Testis (tissue), 2 donors: ENCODE measurements around the gene ETFA.

ENCODE experiments used
- POLR2A ChIP-seq: fragments of 450-650 bp; IDR thresholded peaks from one replicate; pipeline ENCODE4 v1.6.1; 2017; ENCODE audit warnings: antibody characterized with exemption, mild to moderate bottlenecking, moderate library complexity
- TF ChIP-seq, protein P1 (sequence below), 3 experiments: fragments of 450-650 bp in 2 of 3; fragments of 200-600 bp in 1 of 3; sonication (generic) in 1 of 3; IDR thresholded peaks; one replicate each; pipeline ENCODE4 v1.5.1; 2016 to 2019; ENCODE audit warnings: antibody characterized with exemption in 3 of 3, mild to moderate bottlenecking in 2 of 3, moderate library complexity in 1 of 3

GRCh38 chr15:76197703-76198455 is 113.4 kb downstream of the ETFA start:
- TF ChIP-seq, protein P1, sequence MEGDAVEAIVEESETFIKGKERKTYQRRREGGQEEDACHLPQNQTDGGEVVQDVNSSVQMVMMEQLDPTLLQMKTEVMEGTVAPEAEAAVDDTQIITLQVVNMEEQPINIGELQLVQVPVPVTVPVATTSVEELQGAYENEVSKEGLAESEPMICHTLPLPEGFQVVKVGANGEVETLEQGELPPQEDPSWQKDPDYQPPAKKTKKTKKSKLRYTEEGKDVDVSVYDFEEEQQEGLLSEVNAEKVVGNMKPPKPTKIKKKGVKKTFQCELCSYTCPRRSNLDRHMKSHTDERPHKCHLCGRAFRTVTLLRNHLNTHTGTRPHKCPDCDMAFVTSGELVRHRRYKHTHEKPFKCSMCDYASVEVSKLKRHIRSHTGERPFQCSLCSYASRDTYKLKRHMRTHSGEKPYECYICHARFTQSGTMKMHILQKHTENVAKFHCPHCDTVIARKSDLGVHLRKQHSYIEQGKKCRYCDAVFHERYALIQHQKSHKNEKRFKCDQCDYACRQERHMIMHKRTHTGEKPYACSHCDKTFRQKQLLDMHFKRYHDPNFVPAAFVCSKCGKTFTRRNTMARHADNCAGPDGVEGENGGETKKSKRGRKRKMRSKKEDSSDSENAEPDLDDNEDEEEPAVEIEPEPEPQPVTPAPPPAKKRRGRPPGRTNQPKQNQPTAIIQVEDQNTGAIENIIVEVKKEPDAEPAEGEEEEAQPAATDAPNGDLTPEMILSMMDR (IDR thresholded peaks at IDR 0.05) = no peak
- no peak for TF ChIP-seq POLR2A
